K562 (cell line): Measurements from ENCODE around the gene SLC1A7.

ENCODE experiments used
- MYC ChIP-seq, 2 experiments: fragments of 250-450 bp in 1 of 2; sonication (Bioruptor Pico) in 1 of 2; IDR thresholded peaks; 2 replicates each; pipeline versions ENCODE4 v1.5.1 to v1.6.1; 2012 to 2021; ENCODE audit warnings: low read depth in 2 of 2, borderline replicate concordance in 1 of 2, improper control_type of control experiment in 1 of 2, low read length in 1 of 2, mild to moderate bottlenecking in 1 of 2, moderate library complexity in 1 of 2
- NONO ChIP-seq, 2 experiments: fragments of 200-400 bp in 1 of 2; fragments of 450-650 bp in 1 of 2; formaldehyde crosslinking in 1 of 2; IDR thresholded peaks; 2 replicates each; pipeline ENCODE4 v1.6.1; 2017; ENCODE audit warnings: low read depth in 2 of 2, mild to moderate bottlenecking in 2 of 2, moderate library complexity in 2 of 2, low read length in 1 of 2
- TCF7L2 ChIP-seq: fragments of 150-350 bp; IDR thresholded peaks from 2 replicates; pipeline ENCODE4 v1.6.1; 2016; ENCODE audit warnings: low read depth, mild to moderate bottlenecking, low read length, moderate library complexity

DNA sequence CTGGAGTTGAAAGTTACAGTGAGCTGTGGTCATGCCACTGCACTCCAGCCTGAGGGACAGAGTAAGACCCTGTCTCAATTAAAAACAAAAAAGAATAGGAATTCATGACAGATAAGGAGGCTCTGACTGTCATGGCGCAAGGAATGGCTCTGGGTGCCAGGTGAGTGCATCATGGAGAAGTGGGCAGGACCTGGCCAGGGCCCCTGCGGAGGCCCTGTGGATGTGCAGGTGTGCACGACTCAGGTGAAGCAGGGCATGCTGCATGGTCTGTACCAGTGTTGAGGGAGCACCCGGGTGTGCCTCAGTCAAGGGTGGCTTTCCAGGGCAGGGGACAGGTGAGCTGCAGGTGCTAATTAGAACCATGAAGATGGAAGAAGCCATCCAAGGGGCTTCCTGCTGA is 14.0 kb downstream of the SLC1A7 start:
- no peak for TF ChIP-seq TCF7L2
- no peak for TF ChIP-seq NONO (IDR thresholded peaks at IDR 0.05; ENCODE audit: low read depth in 2 of 2, low read length in 1 of 2)
- TF ChIP-seq MYC (IDR thresholded peaks at IDR 0.05; ENCODE audit: low read depth, low read length), result no peak
- TF ChIP-seq MYC (CRISPR knock-in tag; IDR thresholded peaks at IDR 0.05; ENCODE audit: borderline replicate concordance, low read depth), result no peak
